ENCODE results near the gene C6orf47. TPM values are rescaled to one million over a fixed set of nuclear protein-coding genes. Genes with fewer than 3 reads are reported as not detected.
A peak's percentile ranks its signal among the peaks of the same experiment; 100 is the strongest.

The C6orf47 gene
- total and polyA plus RNA-seq, 2 donors (not counting 3 experiments of a cell fraction or from before 2014, with no cell fraction given) = 5.8 to 12.8 TPM

GRCh38 chr6:31690231-31691077 lies 29.9 kb upstream of the C6orf47 start:
- ChIA-PET CTCF (interaction anchor here (0.6 to 2.1 kb wide), 10 partner anchors 10 to 200 kb away, joined by 3 to 12 read pairs (median 4); partner anchors contain the start of genes BAG6, LSM2 and LY6G5C), POLR2A (interaction anchor here (1.5 kb wide), 1 partner anchor 137 kb away, joined by 4 read pairs; the partner anchor contains the start of gene HSPA1B)
- Histone ChIP-seq H3K9me3 (replicated peaks; ENCODE audit: control insufficient read depth, insufficient read depth, low read length) (no peaks in the 10 kb centered on the region), H3K9ac (replicated peaks; ENCODE audit: extremely low read depth, insufficient read depth, low read length) (no peak overlapping the region), H3K36me3 (ENCODE audit: control insufficient read depth in 2 of 2, extremely low read depth in 1 of 2, insufficient read depth in 2 of 2, low read length in 2 of 2) (peaks cover 6 to 48% of the 10 kb centered on the region in 2 experiments), H3K79me2 (ENCODE audit: control insufficient read depth, insufficient read depth, low read length) (no peaks in the 10 kb centered on the region), H3K4me2 (ENCODE audit: insufficient read depth, low read length) (no peak overlapping the region), H3K27ac (ENCODE audit: insufficient read depth, low read depth, low read length) (no peak overlapping the region), H3K9me1 (replicated peaks; ENCODE audit: control insufficient read depth, extremely low read depth, insufficient read depth, low read length) (no peaks in the 10 kb centered on the region), H3K4me1 (ENCODE audit: control insufficient read depth, extremely low read depth, insufficient read depth, low read length) (peaks cover 10% of the 10 kb centered on the region), H2AFZ (ENCODE audit: low read depth, low read length) (no peak overlapping the region), H3K4me3 (replicated peaks in 1 of 3; ENCODE audit: insufficient read depth in 1 of 3, low read depth in 1 of 3, low read length in 3 of 3) (no peak overlapping the region), H4K20me1 (replicated peaks; ENCODE audit: control insufficient read depth, extremely low read depth, insufficient read depth, low read length) (no peaks in the 10 kb centered on the region), H3K27me3 (ENCODE audit: control insufficient read depth in 2 of 2, insufficient read depth in 2 of 2, low read length in 2 of 2) (no peaks in the 10 kb centered on the region)
- intact Hi-C loops (cut with micrococcal nuclease) (no loop called here), dilution Hi-C loops (cut with MboI; ENCODE audit: extremely low pct_ligation_motif_present, low sequenced_read_pairs) (no loop called here)
- peak; percentile 49 for FAIRE-seq
- no TSS peak for BruUV-seq (replicated peaks)
- DNase-seq (ENCODE audit: low read depth, low spot score) = peak; percentile 17
- TF ChIP-seq POLR2A (IDR thresholded peaks at IDR 0.05; ENCODE audit: low read depth, low read length) (no peak), EZH2 (IDR thresholded peaks at IDR 0.05; ENCODE audit: borderline replicate concordance, low read depth, low read length, severe bottlenecking) (no peak), CTCF (IDR thresholded peaks at IDR 0.05; ENCODE audit: extremely low read depth in 1 of 2, insufficient read depth in 1 of 2, low read depth in 1 of 2, low read length in 2 of 2) (no peak), MYC (IDR thresholded peaks at IDR 0.05; ENCODE audit: low read depth, low read length) (no peak), FOS (IDR thresholded peaks at IDR 0.05; ENCODE audit: borderline replicate concordance, insufficient read depth, low read length) (no peak), MAX (IDR thresholded peaks at IDR 0.05; ENCODE audit: insufficient read depth, insufficient read length) (no peak), GATA2 (IDR thresholded peaks at IDR 0.05; ENCODE audit: insufficient read depth, insufficient read length, low read depth, low read length) (no peak), POLR2AphosphoS5 (IDR thresholded peaks at IDR 0.05; ENCODE audit: insufficient read depth, low read depth, low read length) (no peak), JUN (IDR thresholded peaks at IDR 0.05; ENCODE audit: borderline replicate concordance, insufficient read depth, insufficient read length, low read depth) (no peak)

Data from endothelial cell of umbilical vein (primary cell).